ENCODE measurements around the gene CYP3A7. TPM values are rescaled to one million over a fixed set of nuclear protein-coding genes. Genes with fewer than 3 reads are reported as not detected.
"Not testable (repeated sequence)": the region's sequence is repeated elsewhere in the genome, so short reads cannot be mapped to it uniquely, and the experiment has no call there.

The CYP3A7 gene
- total and polyA plus RNA-seq, 2 donors from 2014 or later: 0.69 TPM; not detected in 1

- Histone ChIP-seq H3K4me3 (ENCODE audit: low read length in 3 of 3) (no peak overlapping the region), H3K9me3 (ENCODE audit: control insufficient read depth in 2 of 3, insufficient read depth in 1 of 3, low read length in 3 of 3) (no peaks in the 10 kb centered on the region), H3K4me1 (ENCODE audit: control insufficient read depth in 2 of 3, insufficient read depth in 2 of 3, low read depth in 1 of 3, low read length in 3 of 3) (no peaks in the 10 kb centered on the region), H3K27me3 (ENCODE audit: control insufficient read depth, insufficient read depth, low read length) (no peaks in the 10 kb centered on the region), H3K27ac (ENCODE audit: low read depth in 2 of 2, low read length in 2 of 2) (no peak overlapping the region), H3K36me3 (ENCODE audit: control insufficient read depth in 2 of 3, insufficient read depth in 3 of 3, low read length in 3 of 3) (no peaks in the 10 kb centered on the region), H3K9ac (ENCODE audit: low read length in 3 of 3) (no peak overlapping the region)
- TF ChIP-seq CTCF (IDR thresholded peaks at IDR 0.05; ENCODE audit: borderline replicate concordance, extremely low read depth, insufficient read depth): no peak
- DNase-seq: no peak
- FAIRE-seq: no peak
- intact Hi-C loops (cut with DNase I): no loop called here
Observed at GRCh38 chr7:99730238-99730810, 4.7 kb downstream of the CYP3A7 start.

- DNase-seq: peak in 2 of 5 donors; percentile 5 to 7
- Histone ChIP-seq H3K27me3 (ENCODE audit: control insufficient read depth, insufficient read depth, low read length) (no peaks in the 10 kb centered on the region), H3K9ac (ENCODE audit: low read length in 3 of 3) (no peak overlapping the region), H3K36me3 (ENCODE audit: control insufficient read depth in 2 of 3, insufficient read depth in 3 of 3, low read length in 3 of 3) (no peaks in the 10 kb centered on the region), H3K4me3 (ENCODE audit: low read length in 3 of 3) (no peak overlapping the region), H3K9me3 (ENCODE audit: control insufficient read depth in 2 of 3, insufficient read depth in 1 of 3, low read length in 3 of 3) (no peaks in the 10 kb centered on the region), H3K27ac (ENCODE audit: low read depth in 2 of 2, low read length in 2 of 2) (no peak overlapping the region), H3K4me1 (ENCODE audit: control insufficient read depth in 2 of 3, insufficient read depth in 2 of 3, low read depth in 1 of 3, low read length in 3 of 3) (no peaks in the 10 kb centered on the region)
- FAIRE-seq: no peak
- intact Hi-C loops (cut with DNase I): no loop called here
- no peak for TF ChIP-seq CTCF (IDR thresholded peaks at IDR 0.05; ENCODE audit: borderline replicate concordance, extremely low read depth, insufficient read depth)
Observed at GRCh38 chr7:99729486-99730237, 5.3 kb downstream of the CYP3A7 start.

GRCh38 chr7:99728615-99729014, 6.4 kb downstream of the CYP3A7 start:
- no peak for DNase-seq
- no peak for FAIRE-seq
- H3K27ac ChIP-seq (ENCODE audit: low read depth in 2 of 2, low read length in 2 of 2): no peak overlapping the region
- H3K4me3 ChIP-seq (ENCODE audit: low read length in 3 of 3): no peak overlapping the region
- no peaks in the 10 kb centered on the region for H3K36me3 ChIP-seq (ENCODE audit: control insufficient read depth in 2 of 3, insufficient read depth in 3 of 3, low read length in 3 of 3)
- no peaks in the 10 kb centered on the region for H3K27me3 ChIP-seq (ENCODE audit: control insufficient read depth, insufficient read depth, low read length)
- no peaks in the 10 kb centered on the region for H3K4me1 ChIP-seq (ENCODE audit: control insufficient read depth in 2 of 3, insufficient read depth in 2 of 3, low read depth in 1 of 3, low read length in 3 of 3)
- H3K9me3 ChIP-seq (ENCODE audit: control insufficient read depth in 2 of 3, insufficient read depth in 1 of 3, low read length in 3 of 3): no peaks in the 10 kb centered on the region
- TF ChIP-seq CTCF (IDR thresholded peaks at IDR 0.05; ENCODE audit: borderline replicate concordance, extremely low read depth, insufficient read depth): no peak
- H3K9ac ChIP-seq (ENCODE audit: low read length in 3 of 3): no peak overlapping the region
- intact Hi-C loops (cut with DNase I): no loop called here

GRCh38 chr7:99723201-99723600, 11.8 kb downstream of the CYP3A7 start:
- intact Hi-C loops (cut with DNase I): not testable (repeated sequence)

More at GRCh38 chr7:99723201-99723600, 11.8 kb downstream of the CYP3A7 start:
- H3K27ac ChIP-seq (ENCODE audit: low read depth in 2 of 2, low read length in 2 of 2); H3K9ac ChIP-seq (ENCODE audit: low read length in 3 of 3); H3K4me1 ChIP-seq (ENCODE audit: control insufficient read depth in 2 of 3, insufficient read depth in 2 of 3, low read depth in 1 of 3, low read length in 3 of 3); H3K36me3 ChIP-seq (ENCODE audit: control insufficient read depth in 2 of 3, insufficient read depth in 3 of 3, low read length in 3 of 3); H3K4me3 ChIP-seq (ENCODE audit: low read length in 3 of 3); H3K27me3 ChIP-seq (ENCODE audit: control insufficient read depth, insufficient read depth, low read length); DNase-seq; FAIRE-seq; H3K9me3 ChIP-seq (ENCODE audit: control insufficient read depth in 2 of 3, insufficient read depth in 1 of 3, low read length in 3 of 3): not testable (repeated sequence)
